Inflammatory macrophage treated with lipopolysaccharide for 1 hour (primary cell): ENCODE results near the gene CYTH3.
"Not testable (repeated sequence)": the region's sequence is repeated elsewhere in the genome, so short reads cannot be mapped to it uniquely, and the experiment has no call there.

ENCODE experiments used
- DNase-seq, 2 donors: peaks; one replicate each; pipeline ENCODE4 v3.0.0-alpha.2; 2020 to 2022

CYTH3 gene

GRCh38 chr7:6272481-6273323 lies at the start of gene CYTH3:
CYTH3 (minus strand) TSS chr7:6272624; CDS start chr7:6272507, 117 bp downstream.
- DNase-seq: peak; percentile 75 to 90

DNA sequence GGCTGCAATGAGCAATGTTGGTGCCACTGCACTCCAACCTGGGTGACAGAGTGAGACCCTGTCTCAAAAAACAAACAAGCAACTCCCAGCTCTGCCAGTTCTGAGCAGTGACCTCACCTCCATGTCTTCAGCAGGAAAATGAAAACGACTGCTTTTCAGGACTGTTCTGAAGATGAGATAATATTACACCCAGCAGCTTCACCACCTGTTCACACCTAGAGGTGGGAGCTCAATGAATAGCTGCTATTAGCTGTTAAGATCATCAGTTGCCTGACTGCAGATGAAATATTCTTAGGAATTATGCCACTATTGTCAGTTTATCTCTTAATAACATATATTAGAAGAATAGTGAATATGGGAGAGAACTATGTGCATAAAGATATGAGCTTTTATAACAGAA lies 48.4 kb upstream of the CYTH3 start:
- DNase-seq: no peak

DNA sequence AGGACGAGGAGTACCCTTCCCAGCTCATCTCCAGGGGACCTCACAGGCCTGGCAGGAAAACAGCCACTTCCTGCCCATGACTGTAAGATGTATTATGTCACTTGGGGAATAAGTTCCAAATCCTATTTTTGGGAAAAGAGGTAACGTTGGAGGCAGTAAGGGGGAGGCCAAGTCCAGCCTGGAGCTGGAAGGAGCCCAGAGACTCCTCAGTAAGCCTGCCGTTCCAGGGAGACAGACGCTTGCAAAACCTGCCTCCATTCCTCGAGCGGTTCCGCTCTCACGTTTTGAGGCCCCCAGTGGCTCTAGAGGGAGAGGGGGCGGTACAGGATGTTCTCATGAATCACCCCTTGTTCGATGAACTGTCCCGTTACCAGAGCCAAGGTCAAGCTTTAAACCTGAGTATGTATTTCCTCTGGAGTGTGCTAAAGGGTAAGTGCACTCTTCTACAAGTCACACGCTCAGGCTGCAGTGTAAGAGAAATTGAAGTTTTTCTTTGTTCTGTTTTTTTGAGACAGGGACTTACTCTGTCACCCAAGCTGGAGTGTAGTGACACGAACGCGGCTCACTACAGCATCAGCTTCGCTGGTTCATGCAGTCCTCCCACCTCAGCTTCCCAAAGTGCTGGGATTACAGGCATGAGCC lies 45.5 kb upstream of the CYTH3 start:
- peak; percentile 23 to 26 for DNase-seq

- DNase-seq: no peak
These were observed 43.8 kb upstream of the CYTH3 start for GRCh38 chr7:6316226-6316625.

DNA sequence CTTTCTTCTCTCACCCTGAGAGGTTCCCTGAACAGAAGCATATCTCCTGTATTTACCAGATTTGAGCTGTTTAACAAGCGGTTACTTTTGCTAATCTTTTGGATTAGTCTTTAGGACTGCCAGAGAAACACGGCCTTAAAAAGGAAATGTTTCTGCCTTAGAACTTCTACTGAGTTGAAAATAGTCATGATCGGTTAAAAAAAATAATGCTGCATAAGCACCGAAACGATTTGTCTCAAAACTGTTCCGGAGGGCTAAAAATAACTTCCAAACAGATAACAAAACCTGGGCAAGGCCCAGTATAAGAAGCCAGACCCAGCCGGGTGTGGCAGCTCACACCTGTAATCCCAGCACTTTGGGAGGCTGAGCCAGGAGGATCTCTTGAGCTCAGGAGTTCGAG lies 43.3 kb upstream of the CYTH3 start:
- DNase-seq: no peak

- DNase-seq: no peak
These were observed 38.0 kb upstream of the CYTH3 start for GRCh38 chr7:6310271-6310993.

- DNase-seq: no peak
These were observed 35.3 kb upstream of the CYTH3 start for GRCh38 chr7:6307762-6308161.

- no peak for DNase-seq
These were observed 34.0 kb upstream of the CYTH3 start for GRCh38 chr7:6306471-6306870.

GRCh38 chr7:6305330-6305729 lies 32.9 kb upstream of the CYTH3 start:
- no peak for DNase-seq

DNA sequence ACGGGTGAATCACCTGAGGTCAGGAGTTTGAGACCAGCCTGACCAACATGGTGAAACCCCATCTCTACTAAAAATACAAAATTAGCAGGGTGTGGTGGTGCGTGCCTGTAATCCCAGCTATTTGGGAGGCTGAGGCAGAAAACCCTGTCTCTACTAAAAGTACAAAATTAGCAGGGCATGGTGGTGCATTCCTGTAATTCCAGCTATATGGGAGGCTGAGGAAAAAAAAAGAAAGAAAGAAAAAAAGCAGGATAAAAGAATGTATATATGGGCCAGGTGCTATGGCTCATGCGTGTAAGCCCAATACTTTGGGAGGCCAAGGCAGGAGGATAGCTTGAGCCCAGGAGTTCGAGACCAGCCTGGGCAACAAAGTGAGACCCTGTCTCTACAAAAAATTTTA lies 29.0 kb upstream of the CYTH3 start:
- DNase-seq: not testable (repeated sequence)

- DNase-seq: no peak
These were observed 27.4 kb upstream of the CYTH3 start for GRCh38 chr7:6299774-6300173.

DNA sequence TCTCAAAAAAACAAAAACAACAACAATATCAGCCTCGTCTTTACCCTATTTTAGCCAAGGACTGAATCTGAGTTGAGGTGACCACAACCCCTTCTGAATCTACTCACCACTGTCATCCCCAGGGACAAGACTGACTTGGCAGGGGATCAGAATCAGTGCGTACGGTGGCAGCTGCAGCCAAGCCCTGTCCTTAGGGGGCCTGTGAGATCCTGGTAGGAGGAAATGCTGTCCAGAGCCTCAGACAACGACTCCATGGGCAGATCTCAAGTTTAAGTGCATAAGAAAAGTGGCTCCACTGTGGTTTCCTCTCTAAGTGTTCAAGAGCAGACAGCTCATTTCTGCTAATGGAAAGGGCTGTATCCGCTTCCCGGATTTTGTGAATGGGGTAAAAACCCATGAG lies 22.4 kb upstream of the CYTH3 start:
- DNase-seq: no peak

DNA sequence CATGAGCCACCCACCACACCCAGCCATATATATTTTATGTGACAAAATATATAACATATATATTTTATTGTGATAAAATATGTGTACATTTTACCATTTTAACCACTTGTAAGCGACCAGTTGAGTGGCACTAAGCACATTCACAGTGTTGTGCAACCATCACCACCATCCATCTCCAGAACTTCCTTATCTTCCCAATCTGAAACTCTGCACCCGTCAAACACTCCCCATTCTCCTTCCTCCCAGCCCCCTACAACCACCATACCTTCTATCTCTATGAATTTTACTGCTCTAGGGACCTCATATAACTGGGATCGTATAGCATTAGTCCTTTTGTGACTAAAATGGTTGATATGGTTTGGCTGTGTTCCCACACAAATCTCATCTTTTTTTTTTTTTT lies 20.8 kb upstream of the CYTH3 start:
- DNase-seq: peak in 1 of 2 donors; percentile 10

- DNase-seq: not testable (repeated sequence)
These were observed 19.5 kb upstream of the CYTH3 start for GRCh38 chr7:6291941-6292340.

DNA sequence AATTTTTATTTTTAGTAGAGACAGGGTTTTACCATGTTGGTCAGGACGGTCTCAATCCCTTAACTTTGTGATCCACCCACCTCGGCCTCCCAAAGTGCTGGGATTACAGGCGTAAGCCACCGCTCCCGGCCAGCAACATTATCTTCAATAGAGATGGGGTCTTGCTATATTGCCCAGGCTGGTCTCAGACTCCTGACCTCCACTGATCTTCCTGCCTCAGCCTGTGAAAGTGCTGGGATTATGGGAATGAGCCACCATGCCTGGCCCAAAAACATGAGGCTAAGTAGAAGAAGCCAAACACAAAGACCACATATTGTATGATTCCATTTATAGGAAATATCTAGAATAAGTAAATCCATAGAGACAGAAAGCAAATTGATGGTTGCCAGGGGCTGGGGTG lies 19.1 kb upstream of the CYTH3 start:
- DNase-seq: no peak

- no peak for DNase-seq
These were observed 17.9 kb upstream of the CYTH3 start for GRCh38 chr7:6290319-6290741.

- DNase-seq: no peak
These were observed 15.9 kb upstream of the CYTH3 start for GRCh38 chr7:6288270-6288860.

DNA sequence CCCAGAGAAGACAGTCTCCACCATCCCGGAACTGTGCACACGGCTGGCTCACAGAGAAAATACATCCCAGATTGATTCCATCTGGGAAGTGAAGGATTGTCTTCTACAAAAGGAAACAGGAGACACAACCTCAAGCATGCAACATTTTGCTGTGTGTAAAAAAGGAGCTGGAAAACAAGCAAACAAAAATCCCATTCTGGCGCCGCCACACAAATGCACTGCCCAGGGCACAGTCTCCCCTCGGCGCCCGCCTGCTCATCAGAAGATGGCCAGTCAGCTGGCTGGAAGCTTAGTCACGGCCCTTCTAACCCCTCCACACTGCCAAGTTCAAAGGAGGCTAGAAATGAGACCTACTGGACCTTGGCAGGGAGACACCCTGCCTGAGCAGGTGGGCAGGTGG lies 14.1 kb upstream of the CYTH3 start:
- DNase-seq: no peak

GRCh38 chr7:6284461-6285360 lies 12.3 kb upstream of the CYTH3 start:
- no peak for DNase-seq

GRCh38 chr7:6284055-6284400 lies 11.6 kb upstream of the CYTH3 start:
- no peak for DNase-seq

DNA sequence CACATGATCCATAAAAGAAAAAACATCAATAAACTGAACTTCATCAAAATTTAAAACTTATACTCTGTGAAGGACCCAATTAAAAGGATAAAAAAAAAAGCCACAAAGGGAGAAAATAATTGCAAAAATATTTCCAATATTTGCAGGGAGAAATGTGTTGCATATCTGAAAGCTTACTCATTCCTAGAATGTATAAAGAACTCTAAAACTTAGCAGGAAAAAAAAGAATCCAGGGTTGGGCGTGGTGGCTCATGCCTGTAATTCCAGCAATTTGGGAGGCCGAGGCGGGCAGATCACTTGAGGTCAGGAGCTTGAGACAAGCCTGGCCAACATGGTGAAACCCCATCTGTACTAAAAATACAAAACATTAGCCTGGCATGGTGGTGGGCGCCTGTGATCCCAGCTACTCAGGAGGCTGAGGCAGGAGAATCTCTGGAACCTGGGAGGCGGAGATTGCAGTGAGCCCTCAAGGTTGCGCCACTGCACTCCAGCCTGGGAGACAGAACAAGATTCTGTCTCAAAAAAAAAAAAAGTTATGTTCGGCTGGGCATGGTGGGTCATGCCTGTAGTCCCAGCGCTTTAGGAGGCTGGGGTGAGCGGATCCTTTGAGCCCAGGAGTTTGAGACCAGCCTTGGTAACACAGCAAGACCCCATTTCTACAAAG lies 11.1 kb upstream of the CYTH3 start:
- not testable (repeated sequence) for DNase-seq

- DNase-seq: no peak
These were observed 7.5 kb upstream of the CYTH3 start for GRCh38 chr7:6279937-6280336.
